IMR-90 (cell line): ENCODE data around the gene LYZL6. TPM values are rescaled to one million over a fixed set of nuclear protein-coding genes. Genes with fewer than 3 reads are reported as not detected.

Source experiments
- ATAC-seq: fragments of 200-7000 bp; cut with Tn5 transposase; 2 replicates; pipeline ENCODE4 v1.9.1; 2020; ENCODE audit warnings: low read depth, mild to moderate bottlenecking, moderate library complexity
- BruUV-seq: library from RNA; stranded (reverse); fragments of 400-500 nt; replicated peaks from 2 replicates; lab custom pipeline; 2021; lab: Mats Ljungman, UMichigan
- CTCF ChIA-PET: fragments of 300-600 bp; formaldehyde crosslinking; extraction: SDS; loops from one replicate; lab custom pipeline; 2021; ENCODE audit warnings: antibody characterized with exemption; lab: Yijun Ruan, JAX
- POLR2A ChIA-PET: fragments of 300-600 bp; sonication (Branson Sonifier 250); formaldehyde crosslinking; loops from one replicate; lab custom pipeline; 2022; ENCODE audit warnings: antibody characterized with exemption; ENCODE audit not compliant: unreplicated experiment; lab: Charles Lee
- DNase-seq: peaks from one replicate; pipeline ENCODE4 v3.0.0; 2013
- H2AFZ ChIP-seq: replicated peaks from 2 replicates; pipeline ENCODE3; 2013; ENCODE audit warnings: low read length, mild to moderate bottlenecking; ENCODE audit not compliant: poor library complexity
- H2AK5ac ChIP-seq: 2 replicates; pipeline ENCODE4 v1.6.1; 2013; ENCODE audit warnings: low read depth, low read length, inconsistent platforms
- H2AK9ac ChIP-seq: replicated peaks from 2 replicates; pipeline ENCODE3; 2013; ENCODE audit warnings: mild to moderate bottlenecking, low read depth, low read length, moderate library complexity; ENCODE audit not compliant: poor library complexity
- H2BK120ac ChIP-seq: 2 replicates; pipeline ENCODE4 v1.6.1; 2013; ENCODE audit warnings: low read depth, low read length, inconsistent platforms
- H2BK15ac ChIP-seq: 3 replicates; pipeline ENCODE4 v1.6.1; 2013; ENCODE audit warnings: low read depth, low read length, inconsistent platforms
- H2BK20ac ChIP-seq: 2 replicates; pipeline ENCODE4 v1.6.1; 2013; ENCODE audit warnings: low read depth, mild to moderate bottlenecking, inconsistent platforms, low read length, moderate library complexity
- H2BK5ac ChIP-seq: 2 replicates; pipeline ENCODE4 v1.6.1; 2013; ENCODE audit warnings: mild to moderate bottlenecking, low read depth, low read length, inconsistent platforms; ENCODE audit not compliant: poor library complexity, severe bottlenecking
- H3K14ac ChIP-seq: replicated peaks from 2 replicates; pipeline ENCODE4 v1.6.1; 2013; ENCODE audit warnings: low read depth, low read length, inconsistent platforms
- H3K18ac ChIP-seq: 2 replicates; pipeline ENCODE4 v1.6.1; 2013; ENCODE audit warnings: low read depth, low read length, control low read depth
- H3K23ac ChIP-seq: 2 replicates; pipeline ENCODE4 v1.6.1; 2013; ENCODE audit warnings: low read depth, low read length, inconsistent platforms
- H3K27ac ChIP-seq: 2 replicates; pipeline ENCODE4 v1.5.1; 2013; ENCODE audit warnings: mild to moderate bottlenecking, control low read depth, low read length; ENCODE audit not compliant: insufficient read depth
- H3K27me3 ChIP-seq: 2 replicates; pipeline ENCODE4 v1.6.1; 2013; ENCODE audit warnings: low read length; ENCODE audit not compliant: control insufficient read depth, insufficient read depth
- H3K36me3 ChIP-seq: 2 replicates; pipeline ENCODE4 v1.6.1; 2013; ENCODE audit warnings: low read length, mixed read lengths; ENCODE audit not compliant: control insufficient read depth, insufficient read depth
- H3K4ac ChIP-seq: 2 replicates; pipeline ENCODE4 v1.6.1; 2013; ENCODE audit warnings: low read depth, low read length, inconsistent platforms
- H3K4me1 ChIP-seq: 2 replicates; pipeline ENCODE4 v1.6.1; 2013; ENCODE audit warnings: low read length, mixed read lengths; ENCODE audit not compliant: control insufficient read depth, insufficient read depth
- H3K4me2 ChIP-seq: 2 replicates; pipeline ENCODE4 v1.6.1; 2013; ENCODE audit warnings: low read depth, mild to moderate bottlenecking, control low read depth, low read length, moderate library complexity
- H3K4me3 ChIP-seq: 2 replicates; pipeline ENCODE4 v1.5.1; 2013; ENCODE audit warnings: low read depth, mild to moderate bottlenecking, control low read depth, low read length, moderate library complexity; ENCODE audit not compliant: insufficient read depth
- H3K56ac ChIP-seq: 2 replicates; pipeline ENCODE4 v1.6.1; 2013; ENCODE audit warnings: low read length, inconsistent platforms; ENCODE audit not compliant: insufficient read depth; ENCODE audit errors: extremely low read depth
- H3K79me1 ChIP-seq, 2 experiments: 2 replicates each; pipeline ENCODE4 v1.6.1; 2013; ENCODE audit warnings: low read length in 2 of 2, inconsistent platforms in 1 of 2, low read depth in 1 of 2
- H3K9ac ChIP-seq: 2 replicates; pipeline ENCODE4 v1.6.1; 2013; ENCODE audit warnings: low read depth, low read length, control low read depth
- H3K9me1 ChIP-seq: 2 replicates; pipeline ENCODE4 v1.6.1; 2013; ENCODE audit warnings: low read length, inconsistent platforms; ENCODE audit not compliant: insufficient read depth
- H3K9me3 ChIP-seq: 2 replicates; pipeline ENCODE4 v1.6.1; 2013; ENCODE audit warnings: low read length; ENCODE audit not compliant: control insufficient read depth, insufficient read depth
- H4K20me1 ChIP-seq: 2 replicates; pipeline ENCODE4 v1.6.1; 2013; ENCODE audit warnings: low read length, inconsistent platforms; ENCODE audit not compliant: insufficient read depth
- H4K5ac ChIP-seq: 2 replicates; pipeline ENCODE4 v1.6.1; 2013; ENCODE audit warnings: mild to moderate bottlenecking, low read depth, low read length, control low read depth
- H4K8ac ChIP-seq, 2 experiments: 2 replicates each; pipeline ENCODE4 v1.6.1; 2013; ENCODE audit warnings: low read depth in 2 of 2, low read length in 2 of 2, control low read depth in 1 of 2, inconsistent platforms in 1 of 2
- H4K91ac ChIP-seq: 2 replicates; pipeline ENCODE4 v1.6.1; 2013; ENCODE audit warnings: low read depth, low read length, inconsistent platforms; ENCODE audit not compliant: insufficient read depth
- BHLHE40 ChIP-seq: fragments of 150-350 bp; IDR thresholded peaks from 2 replicates; pipeline ENCODE4 v1.6.1; 2016; ENCODE audit warnings: mild to moderate bottlenecking, low read depth, low read length
- CEBPB ChIP-seq: IDR thresholded peaks from 2 replicates; pipeline ENCODE4 v1.6.1; 2012; ENCODE audit warnings: low read depth, low read length, improper control_type of control experiment
- CHD1 ChIP-seq: IDR thresholded peaks from 2 replicates; pipeline ENCODE4 v1.6.1; 2012; ENCODE audit warnings: low read depth, low read length, improper control_type of control experiment
- FOS ChIP-seq: fragments of 150-350 bp; IDR thresholded peaks from 2 replicates; pipeline ENCODE4 v1.6.1; 2016; ENCODE audit warnings: low read depth, low read length
- MAFK ChIP-seq: IDR thresholded peaks from 2 replicates; pipeline ENCODE4 v1.6.1; 2012; ENCODE audit warnings: low read depth, low read length, improper control_type of control experiment
- MAZ ChIP-seq: IDR thresholded peaks from 2 replicates; pipeline ENCODE4 v1.6.1; 2012; ENCODE audit warnings: low read depth, mild to moderate bottlenecking, low read length, improper control_type of control experiment, moderate library complexity, borderline replicate concordance
- MXI1 ChIP-seq: IDR thresholded peaks from 2 replicates; pipeline ENCODE4 v1.6.1; 2012; ENCODE audit warnings: low read depth, mild to moderate bottlenecking, low read length, moderate library complexity, borderline replicate concordance
- NFE2L2 ChIP-seq: fragments of 150-350 bp; IDR thresholded peaks from 2 replicates; pipeline ENCODE4 v1.6.1; 2016; ENCODE audit warnings: low read depth, mild to moderate bottlenecking, low read length
- POLR2A ChIP-seq: IDR thresholded peaks from 2 replicates; pipeline ENCODE4 v1.6.1; 2012; ENCODE audit warnings: mild to moderate bottlenecking, low read depth, low read length
- RAD21 ChIP-seq: IDR thresholded peaks from 2 replicates; pipeline ENCODE4 v1.6.1; 2012; ENCODE audit warnings: low read length, improper control_type of control experiment
- RCOR1 ChIP-seq: IDR thresholded peaks from 2 replicates; pipeline ENCODE4 v1.6.1; 2012; ENCODE audit warnings: mild to moderate bottlenecking, low read length, improper control_type of control experiment; ENCODE audit not compliant: insufficient replicate concordance
- RFX5 ChIP-seq: IDR thresholded peaks from 2 replicates; pipeline ENCODE4 v1.8.0; 2012; ENCODE audit warnings: low read depth, mild to moderate bottlenecking, low read length, moderate library complexity
- SMC3 ChIP-seq: fragments of 150-350 bp; IDR thresholded peaks from 2 replicates; pipeline ENCODE4 v1.6.1; 2016; ENCODE audit warnings: low read depth, mild to moderate bottlenecking, antibody characterized with exemption, low read length, moderate library complexity
- WGBS, 2 experiments: methylation state at CpG; one replicate each; pipeline versions ENCODE4 v1.1.5 to v1.1.7; 2013; ENCODE audit warnings: missing lambda C conversion rate in 2 of 2; ENCODE audit not compliant: insufficient read length in 1 of 2; ENCODE audit errors: extremely low coverage in 2 of 2; 5-methylcytosine and 5-hydroxymethylcytosine counted together
- dilution Hi-C: fragments of 300-500 bp; cut with HindIII; formaldehyde crosslinking; loops from one replicate; pipeline ENCODE4 v1.14.3; 2018; ENCODE audit warnings: low sequenced_read_pairs; ENCODE audit not compliant: unreplicated experiment
- in situ Hi-C: fragments of 300-500 bp; cut with MboI; formaldehyde crosslinking; loops from 3 replicates; pipeline ENCODE4 v1.14.3; 2019; ENCODE audit warnings: low sequenced_read_pairs, inconsistent platforms, mixed read lengths
- intact Hi-C: fragments of 100-400 bp; cut with micrococcal nuclease; formaldehyde crosslinking; loops from 2 replicates; pipeline ENCODE4 v1.10.0; 2022
- polyA plus RNA-seq, 3 experiments: library from polyadenylated mRNA; depleted of rRNA; stranded (reverse); fragments of >200 nt; gene quantifications; 2 replicates each; pipeline ENCODE4 v1.2.3, GENCODE V29; 2012; ENCODE audit warnings: low replicate concordance in 1 of 3
- total RNA-seq: library from RNA; depleted of rRNA; stranded (reverse); fragments of >200 nt; gene quantifications from 2 replicates; pipeline ENCODE4 v1.2.3, GENCODE V29; 2012
- TF ChIP-seq, protein P1 (sequence below): fragments of 150-350 bp; IDR thresholded peaks from 2 replicates; pipeline ENCODE4 v1.6.1; 2016; ENCODE audit warnings: low read depth, mild to moderate bottlenecking, low read length, moderate library complexity, borderline replicate concordance
- TF ChIP-seq, protein P2 (sequence below): fragments of 150-350 bp; IDR thresholded peaks from 2 replicates; pipeline ENCODE4 v1.6.1; 2017; ENCODE audit warnings: mild to moderate bottlenecking, antibody characterized with exemption, low read length, low read depth
- TF ChIP-seq, protein P3 (sequence below): conservative IDR thresholded peaks from 2 replicates; pipeline ENCODE4 v1.5.1; 2012; ENCODE audit warnings: mild to moderate bottlenecking, low read depth, low read length, improper control_type of control experiment

The LYZL6 gene
- total and polyA plus RNA-seq, 2 of the 4 experiments (the other 2 are of a cell fraction): not detected

DNA sequence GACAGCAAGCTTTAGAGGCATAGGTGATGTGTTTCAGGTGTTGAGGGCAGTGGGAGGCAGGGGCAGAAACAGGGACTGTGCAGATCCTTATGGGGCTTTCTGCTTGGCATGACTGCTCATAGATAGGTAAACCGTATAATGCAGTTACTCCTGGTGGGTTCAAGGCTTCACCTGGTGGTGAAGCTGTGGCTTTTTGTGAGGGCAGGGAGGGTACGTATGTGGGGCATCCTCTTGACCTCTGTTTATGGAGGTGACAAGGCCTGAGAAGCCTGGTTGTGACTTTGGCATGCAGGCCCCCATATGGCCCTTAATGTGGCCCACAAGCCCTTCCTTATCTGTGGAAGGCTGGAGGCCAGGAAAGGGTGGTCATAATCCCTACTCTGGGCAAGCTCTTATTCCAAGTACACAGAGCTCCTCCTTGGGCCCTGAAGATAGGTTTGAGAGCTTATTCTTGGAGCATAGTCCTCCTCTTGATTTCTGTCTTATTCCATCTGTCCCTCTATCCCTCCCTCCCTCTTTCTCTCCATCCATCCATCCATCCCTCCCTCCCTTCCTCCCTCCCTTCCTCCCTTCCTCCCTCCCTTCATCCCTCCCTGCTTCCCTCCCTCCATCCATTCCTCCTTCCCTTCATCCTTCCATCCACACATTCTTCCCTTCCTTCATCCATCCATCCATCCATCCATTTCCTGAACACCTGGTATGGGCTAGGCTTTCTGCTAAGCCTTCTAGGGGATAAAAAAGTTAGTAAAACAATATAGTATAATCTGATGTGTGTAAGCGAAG, 39.1 kb upstream of the LYZL6 start:
- H2AK5ac ChIP-seq: no peak overlapping the region
- H4K8ac ChIP-seq: no peak overlapping the region
- H2BK15ac ChIP-seq: no peak overlapping the region
- no peak overlapping the region for H3K23ac ChIP-seq
- H2AFZ ChIP-seq: no peak overlapping the region
- no peak overlapping the region for H2AK9ac ChIP-seq
- H3K79me1 ChIP-seq: no peaks in the 10 kb centered on the region
- no peak overlapping the region for H3K18ac ChIP-seq
- H4K91ac ChIP-seq: no peak overlapping the region
- ChIA-PET CTCF (no interaction called here), POLR2A (no interaction called here)
- no TSS peak for BruUV-seq
- no peak overlapping the region for H4K5ac ChIP-seq
- no peak overlapping the region for H3K9ac ChIP-seq
- no peak overlapping the region for H3K56ac ChIP-seq
- no peaks in the 10 kb centered on the region for H3K9me3 ChIP-seq
- no peak overlapping the region for H2BK120ac ChIP-seq
- TF ChIP-seq RCOR1 (no peak), SMC3 (no peak), MAZ (no peak), RAD21 (no peak), BHLHE40 (no peak), POLR2A (no peak), MAFK (no peak), FOS (no peak), CEBPB (no peak), NFE2L2 (no peak), MXI1 (no peak), CHD1 (no peak), RFX5 (no peak)
- TF ChIP-seq, protein P1, sequence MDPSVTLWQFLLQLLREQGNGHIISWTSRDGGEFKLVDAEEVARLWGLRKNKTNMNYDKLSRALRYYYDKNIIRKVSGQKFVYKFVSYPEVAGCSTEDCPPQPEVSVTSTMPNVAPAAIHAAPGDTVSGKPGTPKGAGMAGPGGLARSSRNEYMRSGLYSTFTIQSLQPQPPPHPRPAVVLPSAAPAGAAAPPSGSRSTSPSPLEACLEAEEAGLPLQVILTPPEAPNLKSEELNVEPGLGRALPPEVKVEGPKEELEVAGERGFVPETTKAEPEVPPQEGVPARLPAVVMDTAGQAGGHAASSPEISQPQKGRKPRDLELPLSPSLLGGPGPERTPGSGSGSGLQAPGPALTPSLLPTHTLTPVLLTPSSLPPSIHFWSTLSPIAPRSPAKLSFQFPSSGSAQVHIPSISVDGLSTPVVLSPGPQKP: no peak
- TF ChIP-seq, protein P2, sequence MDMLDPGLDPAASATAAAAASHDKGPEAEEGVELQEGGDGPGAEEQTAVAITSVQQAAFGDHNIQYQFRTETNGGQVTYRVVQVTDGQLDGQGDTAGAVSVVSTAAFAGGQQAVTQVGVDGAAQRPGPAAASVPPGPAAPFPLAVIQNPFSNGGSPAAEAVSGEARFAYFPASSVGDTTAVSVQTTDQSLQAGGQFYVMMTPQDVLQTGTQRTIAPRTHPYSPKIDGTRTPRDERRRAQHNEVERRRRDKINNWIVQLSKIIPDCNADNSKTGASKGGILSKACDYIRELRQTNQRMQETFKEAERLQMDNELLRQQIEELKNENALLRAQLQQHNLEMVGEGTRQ: no peak
- TF ChIP-seq, protein P3, sequence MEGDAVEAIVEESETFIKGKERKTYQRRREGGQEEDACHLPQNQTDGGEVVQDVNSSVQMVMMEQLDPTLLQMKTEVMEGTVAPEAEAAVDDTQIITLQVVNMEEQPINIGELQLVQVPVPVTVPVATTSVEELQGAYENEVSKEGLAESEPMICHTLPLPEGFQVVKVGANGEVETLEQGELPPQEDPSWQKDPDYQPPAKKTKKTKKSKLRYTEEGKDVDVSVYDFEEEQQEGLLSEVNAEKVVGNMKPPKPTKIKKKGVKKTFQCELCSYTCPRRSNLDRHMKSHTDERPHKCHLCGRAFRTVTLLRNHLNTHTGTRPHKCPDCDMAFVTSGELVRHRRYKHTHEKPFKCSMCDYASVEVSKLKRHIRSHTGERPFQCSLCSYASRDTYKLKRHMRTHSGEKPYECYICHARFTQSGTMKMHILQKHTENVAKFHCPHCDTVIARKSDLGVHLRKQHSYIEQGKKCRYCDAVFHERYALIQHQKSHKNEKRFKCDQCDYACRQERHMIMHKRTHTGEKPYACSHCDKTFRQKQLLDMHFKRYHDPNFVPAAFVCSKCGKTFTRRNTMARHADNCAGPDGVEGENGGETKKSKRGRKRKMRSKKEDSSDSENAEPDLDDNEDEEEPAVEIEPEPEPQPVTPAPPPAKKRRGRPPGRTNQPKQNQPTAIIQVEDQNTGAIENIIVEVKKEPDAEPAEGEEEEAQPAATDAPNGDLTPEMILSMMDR: no peak
- dilution Hi-C loops (no loop called here), intact Hi-C loops (no loop called here), in situ Hi-C loops (no loop called here)
- no peak overlapping the region for H3K27ac ChIP-seq
- no peak overlapping the region for H3K4me3 ChIP-seq
- no peak overlapping the region for H2BK20ac ChIP-seq
- no peak overlapping the region for H3K4ac ChIP-seq
- no peak for ATAC-seq
- DNase-seq: no peak
- no peak overlapping the region for H3K4me2 ChIP-seq
- H3K4me1 ChIP-seq: no peaks in the 10 kb centered on the region
- no peaks in the 10 kb centered on the region for H3K36me3 ChIP-seq
- no peak overlapping the region for H2BK5ac ChIP-seq
- H4K20me1 ChIP-seq: no peaks in the 10 kb centered on the region
- no peaks in the 10 kb centered on the region for H3K9me1 ChIP-seq
- no peak overlapping the region for H3K14ac ChIP-seq
- no peaks in the 10 kb centered on the region; the same call in 1 of the 2 replicates for H3K27me3 ChIP-seq
- WGBS, 2 experiments: no CpG with 5 or more reads among the region's 3 CpGs
